SK-N-SH (cell line): ENCODE data around the gene TERB2. TPM values are rescaled to one million over a fixed set of nuclear protein-coding genes. Genes with fewer than 3 reads are reported as not detected.
"Not testable (repeated sequence)": the region's sequence is repeated elsewhere in the genome, so short reads cannot be mapped to it uniquely, and the experiment has no call there.

Source experiments
- CTCF ChIA-PET: fragments of 300-600, 350-600 bp; formaldehyde crosslinking; extraction: SDS; loops from one replicate; lab custom pipeline; 2021; lab: Yijun Ruan, JAX
- POLR2A ChIA-PET: fragments of 350-600 bp; sonication (Branson Sonifier 250); formaldehyde crosslinking; extraction: SDS; loops from one replicate; lab custom pipeline; 2020; ENCODE audit warnings: antibody characterized with exemption, inconsistent platforms; lab: Yijun Ruan, JAX
- DNase-seq: peaks from one replicate; pipeline ENCODE4 v3.0.0; 2012
- H2AFZ ChIP-seq: fragments of 200-600 bp; sonication (generic); 2 replicates; pipeline ENCODE4 v1.8.1; 2016; ENCODE audit warnings: antibody characterized with exemption, mild to moderate bottlenecking, low read depth
- H3F3A ChIP-seq: fragments of 200-600 bp; sonication (generic); replicated peaks from 2 replicates; pipeline ENCODE3; 2016; ENCODE audit warnings: antibody characterized with exemption, mild to moderate bottlenecking; ENCODE audit not compliant: insufficient read depth
- H3K27ac ChIP-seq, 2 experiments: fragments of 200-500 bp in 1 of 2; fragments of 200-600 bp in 1 of 2; sonication (Bioruptor generic) in 1 of 2; sonication (generic), shearing (Covaris generic) in 1 of 2; 2 replicates each; pipeline versions ENCODE4 v1.5.1 to v1.6.1; 2014 to 2016; ENCODE audit warnings: low read depth in 2 of 2, inconsistent platforms in 1 of 2, low read length in 1 of 2, mild to moderate bottlenecking in 1 of 2, mixed read lengths in 1 of 2
- H3K27me3 ChIP-seq: fragments of 200-600 bp; sonication (generic), shearing (Covaris generic); 2 replicates; pipeline ENCODE4 v1.6.1; 2016; ENCODE audit warnings: mixed run types; ENCODE audit not compliant: insufficient read depth
- H3K36me3 ChIP-seq, 2 experiments: fragments of 200-500 bp in 1 of 2; fragments of 200-600 bp in 1 of 2; sonication (Bioruptor generic) in 1 of 2; sonication (generic) in 1 of 2; replicated peaks in 1 of 2; 2 replicates each; pipeline versions ENCODE3 to v1.5.1; 2014 to 2016; ENCODE audit warnings: low read length in 1 of 2, mild to moderate bottlenecking in 1 of 2; ENCODE audit not compliant: insufficient read depth in 2 of 2, control insufficient read depth in 1 of 2
- H3K4me1 ChIP-seq, 2 experiments: fragments of 200-500 bp in 1 of 2; fragments of 200-600 bp in 1 of 2; sonication (Bioruptor generic) in 1 of 2; sonication (generic), shearing (Covaris generic) in 1 of 2; 2 replicates each; pipeline versions ENCODE4 v1.5.1 to v1.6.1; 2014 to 2016; ENCODE audit warnings: low read depth in 1 of 2, low read length in 1 of 2, mixed run types in 1 of 2; ENCODE audit not compliant: insufficient read depth in 2 of 2, control insufficient read depth in 1 of 2
- H3K4me2 ChIP-seq: fragments of 200-600 bp; sonication (generic), shearing (Covaris generic); 2 replicates; pipeline ENCODE4 v1.6.1; 2017; ENCODE audit warnings: mixed run types
- H3K4me3 ChIP-seq, 2 experiments: fragments of 200-500 bp in 1 of 2; fragments of 200-600 bp in 1 of 2; sonication (Bioruptor generic) in 1 of 2; sonication (generic), shearing (Covaris generic) in 1 of 2; 2 replicates each; pipeline versions ENCODE4 v1.5.1 to v1.8.1; 2014 to 2016; ENCODE audit warnings: low read depth in 2 of 2, inconsistent platforms in 1 of 2, low read length in 1 of 2, mild to moderate bottlenecking in 1 of 2, mixed read lengths in 1 of 2, moderate library complexity in 1 of 2
- H3K79me2 ChIP-seq: fragments of 200-600 bp; sonication (generic); 2 replicates; pipeline ENCODE4 v1.8.1; 2017; ENCODE audit warnings: mild to moderate bottlenecking; ENCODE audit not compliant: insufficient read depth
- H3K9ac ChIP-seq: fragments of 200-600 bp; sonication (generic); 2 replicates; pipeline ENCODE4 v1.6.1; 2017; ENCODE audit warnings: mixed run types
- H3K9me2 ChIP-seq: fragments of 200-600 bp; sonication (generic); 2 replicates; pipeline ENCODE4 v1.6.1; 2017; ENCODE audit warnings: mixed run types
- H3K9me3 ChIP-seq: fragments of 200-600 bp; sonication (generic); 2 replicates; pipeline ENCODE4 v1.6.1; 2017; ENCODE audit warnings: mixed run types, mild to moderate bottlenecking, moderate library complexity
- H4K20me1 ChIP-seq: fragments of 200-600 bp; sonication (generic); 2 replicates; pipeline ENCODE4 v1.6.1; 2017; ENCODE audit warnings: mild to moderate bottlenecking, mixed run types; ENCODE audit not compliant: insufficient read depth
- ELF1 ChIP-seq: IDR thresholded peaks from 2 replicates; pipeline ENCODE4 v1.4.0; 2012
- EP300 ChIP-seq, 2 experiments: IDR thresholded peaks; 2 replicates each; pipeline versions ENCODE4 v1.4.0 to v1.6.1; 2012; ENCODE audit warnings: borderline replicate concordance in 1 of 2, low read depth in 1 of 2, low read length in 1 of 2
- FOSL2 ChIP-seq: IDR thresholded peaks from 2 replicates; pipeline ENCODE4 v1.4.0; 2012; ENCODE audit warnings: low read depth, mild to moderate bottlenecking, moderate library complexity, borderline replicate concordance
- FOXJ3 ChIP-seq: sonication (generic); formaldehyde crosslinking; IDR thresholded peaks from 2 replicates; pipeline ENCODE4 v1.5.1; 2020; ENCODE audit warnings: mild to moderate bottlenecking, missing genetic modification reagents
- GABPA ChIP-seq: IDR thresholded peaks from 2 replicates; pipeline ENCODE4 v1.4.0; 2012; ENCODE audit warnings: low read depth, mild to moderate bottlenecking
- GATA2 ChIP-seq: sonication (generic); formaldehyde crosslinking; IDR thresholded peaks from 2 replicates; pipeline ENCODE4 v1.5.0; 2020; ENCODE audit warnings: mild to moderate bottlenecking, missing genetic modification reagents
- JUND ChIP-seq: IDR thresholded peaks from 2 replicates; pipeline ENCODE4 v1.4.0; 2012
- RAD21 ChIP-seq: IDR thresholded peaks from 2 replicates; pipeline ENCODE4 v1.6.1; 2012; ENCODE audit warnings: mild to moderate bottlenecking, low read length
- RCOR1 ChIP-seq: fragments of 150-350 bp; IDR thresholded peaks from 2 replicates; pipeline ENCODE4 v1.6.1; 2017; ENCODE audit warnings: antibody characterized with exemption, low read length
- RFX5 ChIP-seq: IDR thresholded peaks from 2 replicates; pipeline ENCODE4 v1.6.1; 2012; ENCODE audit warnings: mild to moderate bottlenecking, improper control_type of control experiment, low read length
- SMC3 ChIP-seq: IDR thresholded peaks from 2 replicates; pipeline ENCODE4 v1.6.1; 2012; ENCODE audit warnings: low read depth, low read length, improper control_type of control experiment
- YY1 ChIP-seq: IDR thresholded peaks from 2 replicates; pipeline ENCODE4 v1.4.0; 2012; ENCODE audit warnings: low read depth, mild to moderate bottlenecking
- WGBS: methylation state at CpG from one replicate; pipeline ENCODE4 v1.1.6; 2017; ENCODE audit warnings: low lambda C conversion rate; 5-methylcytosine and 5-hydroxymethylcytosine counted together
- polyA plus RNA-seq, 3 experiments: library from polyadenylated mRNA; depleted of rRNA; stranded (reverse); fragments of >200 nt; gene quantifications; 2 replicates each; pipeline ENCODE4 v1.2.3, GENCODE V29; 2012
- TF ChIP-seq, protein P1 (sequence below): IDR thresholded peaks from 2 replicates; pipeline ENCODE4 v1.4.0; 2012; ENCODE audit warnings: low read depth, borderline replicate concordance
- TF ChIP-seq, protein P2 (sequence below): fragments of 150-350 bp; IDR thresholded peaks from 2 replicates; pipeline ENCODE4 v1.6.1; 2016; ENCODE audit warnings: mild to moderate bottlenecking, low read depth, low read length
- TF ChIP-seq, protein P3 (sequence below): IDR thresholded peaks from 2 replicates; pipeline ENCODE4 v1.6.1; 2012; ENCODE audit warnings: mild to moderate bottlenecking, low read depth, low read length, moderate library complexity
- TF ChIP-seq, protein P4 (sequence below): IDR thresholded peaks from 2 replicates; pipeline ENCODE4 v1.4.0; 2012; ENCODE audit warnings: low read depth, borderline replicate concordance

The TERB2 gene
- polyA plus RNA-seq, 1 of the 3 experiments (the other 2 are of a cell fraction): not detected

DNA sequence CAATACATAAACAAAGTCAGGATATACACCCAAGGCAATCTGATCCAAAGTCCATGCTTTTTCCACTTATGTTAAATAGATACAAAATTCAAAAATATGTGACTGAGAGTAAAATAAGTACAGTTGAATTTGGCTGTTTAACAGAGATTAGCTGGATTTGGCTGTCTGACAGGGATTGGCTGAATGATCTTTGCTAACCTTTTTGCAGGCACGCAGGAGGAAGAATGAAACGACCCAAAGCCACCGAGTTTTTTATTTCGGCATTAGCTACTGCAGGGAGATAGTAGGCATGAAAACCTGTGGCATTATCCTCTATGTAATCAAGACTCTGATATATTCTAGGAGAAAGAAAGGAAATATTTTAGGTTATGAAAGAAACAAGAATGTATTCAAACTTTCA lies 26.2 kb upstream of the TERB2 start:
- H3K9ac ChIP-seq, POLR2A ChIA-PET, H3K4me3 ChIP-seq, H3K4me2 ChIP-seq, H2AFZ ChIP-seq, CTCF ChIA-PET, H4K20me1 ChIP-seq, H3K79me2 ChIP-seq, H3K9me3 ChIP-seq, H3K4me1 ChIP-seq, H3K36me3 ChIP-seq, H3K27ac ChIP-seq, H3K27me3 ChIP-seq, DNase-seq, H3F3A ChIP-seq, H3K9me2 ChIP-seq: not testable (repeated sequence)
- WGBS: 41% methylated on average over 4 of the region's 4 CpGs

DNA sequence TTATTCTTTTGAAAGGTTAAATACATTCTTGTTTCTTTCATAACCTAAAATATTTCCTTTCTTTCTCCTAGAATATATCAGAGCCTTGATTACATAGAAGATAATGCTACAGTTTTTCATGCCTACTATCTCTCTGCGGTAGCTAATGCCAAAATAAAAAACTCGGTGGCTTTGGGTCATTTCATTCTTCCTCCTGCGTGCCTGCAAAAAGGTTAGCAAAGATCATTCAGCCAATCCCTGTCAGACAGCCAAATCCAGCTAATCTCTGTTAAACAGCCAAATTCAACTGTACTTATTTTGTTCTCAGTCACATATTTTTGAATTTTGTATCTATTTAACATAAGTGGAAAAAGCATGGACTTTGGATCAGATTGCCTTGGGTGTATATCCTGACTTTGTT lies 1.8 kb downstream of the TERB2 start:
- H3K27ac ChIP-seq, CTCF ChIA-PET: not testable (repeated sequence)

DNA sequence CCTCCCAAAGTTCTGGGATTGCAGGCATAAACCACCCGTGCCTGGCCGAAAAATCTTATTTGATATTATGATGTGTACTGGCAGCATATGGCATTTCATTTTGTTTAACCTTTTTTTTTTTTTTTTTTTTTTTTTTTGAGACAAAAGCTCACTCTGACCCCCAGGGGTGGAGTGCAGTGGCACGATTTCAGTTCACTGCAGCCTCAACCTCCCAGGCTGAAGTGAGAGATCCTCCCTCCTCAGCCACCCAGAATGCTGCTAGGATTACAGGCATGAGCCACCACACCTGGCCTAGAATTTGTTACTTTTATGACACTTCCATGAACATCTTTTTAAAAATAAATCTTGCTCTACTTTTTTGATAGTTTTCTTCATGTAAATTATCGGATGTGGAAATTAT lies 12.0 kb downstream of the TERB2 start:
- no peak overlapping the region for H3K4me2 ChIP-seq
- no peaks in the 10 kb centered on the region for H3K4me1 ChIP-seq
- H3K4me3 ChIP-seq: no peak overlapping the region
- no peak for DNase-seq
- no peaks in the 10 kb centered on the region for H4K20me1 ChIP-seq
- H3K79me2 ChIP-seq: no peaks in the 10 kb centered on the region
- no peaks in the 10 kb centered on the region for H3K36me3 ChIP-seq
- no peaks in the 10 kb centered on the region; the same call in 1 of the 2 replicates for H3K27me3 ChIP-seq
- no peaks in the 10 kb centered on the region for H3F3A ChIP-seq
- ChIA-PET CTCF (interaction anchor here (0.7 to 2.1 kb wide), 9 partner anchors 59 to 234 kb away, joined by 3 to 17 read pairs (median 5); partner anchors contain the start of gene DUOX2), POLR2A (no interaction called here)
- H3K9me2 ChIP-seq: no peaks in the 10 kb centered on the region
- no peak overlapping the region for H3K27ac ChIP-seq
- WGBS: 51% methylated on average over 4 of the region's 4 CpGs
- no peak overlapping the region for H3K9ac ChIP-seq
- H2AFZ ChIP-seq: no peak overlapping the region
- H3K9me3 ChIP-seq: no peaks in the 10 kb centered on the region
- TF ChIP-seq GATA2 (CRISPR knock-in tag): no peak
- TF ChIP-seq, protein P1, sequence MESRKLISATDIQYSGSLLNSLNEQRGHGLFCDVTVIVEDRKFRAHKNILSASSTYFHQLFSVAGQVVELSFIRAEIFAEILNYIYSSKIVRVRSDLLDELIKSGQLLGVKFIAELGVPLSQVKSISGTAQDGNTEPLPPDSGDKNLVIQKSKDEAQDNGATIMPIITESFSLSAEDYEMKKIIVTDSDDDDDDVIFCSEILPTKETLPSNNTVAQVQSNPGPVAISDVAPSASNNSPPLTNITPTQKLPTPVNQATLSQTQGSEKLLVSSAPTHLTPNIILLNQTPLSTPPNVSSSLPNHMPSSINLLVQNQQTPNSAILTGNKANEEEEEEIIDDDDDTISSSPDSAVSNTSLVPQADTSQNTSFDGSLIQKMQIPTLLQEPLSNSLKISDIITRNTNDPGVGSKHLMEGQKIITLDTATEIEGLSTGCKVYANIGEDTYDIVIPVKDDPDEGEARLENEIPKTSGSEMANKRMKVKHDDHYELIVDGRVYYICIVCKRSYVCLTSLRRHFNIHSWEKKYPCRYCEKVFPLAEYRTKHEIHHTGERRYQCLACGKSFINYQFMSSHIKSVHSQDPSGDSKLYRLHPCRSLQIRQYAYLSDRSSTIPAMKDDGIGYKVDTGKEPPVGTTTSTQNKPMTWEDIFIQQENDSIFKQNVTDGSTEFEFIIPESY: no peak
- no peak for TF ChIP-seq ELF1
- no peak for TF ChIP-seq RFX5
- TF ChIP-seq GABPA: no peak
- TF ChIP-seq FOXJ3 (CRISPR knock-in tag): no peak
- no peak for TF ChIP-seq FOSL2
- no peak for TF ChIP-seq SMC3
- TF ChIP-seq RAD21: no peak
- TF ChIP-seq, protein P2, sequence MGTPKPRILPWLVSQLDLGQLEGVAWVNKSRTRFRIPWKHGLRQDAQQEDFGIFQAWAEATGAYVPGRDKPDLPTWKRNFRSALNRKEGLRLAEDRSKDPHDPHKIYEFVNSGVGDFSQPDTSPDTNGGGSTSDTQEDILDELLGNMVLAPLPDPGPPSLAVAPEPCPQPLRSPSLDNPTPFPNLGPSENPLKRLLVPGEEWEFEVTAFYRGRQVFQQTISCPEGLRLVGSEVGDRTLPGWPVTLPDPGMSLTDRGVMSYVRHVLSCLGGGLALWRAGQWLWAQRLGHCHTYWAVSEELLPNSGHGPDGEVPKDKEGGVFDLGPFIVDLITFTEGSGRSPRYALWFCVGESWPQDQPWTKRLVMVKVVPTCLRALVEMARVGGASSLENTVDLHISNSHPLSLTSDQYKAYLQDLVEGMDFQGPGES: no peak
- no peak for TF ChIP-seq YY1
- TF ChIP-seq, protein P3, sequence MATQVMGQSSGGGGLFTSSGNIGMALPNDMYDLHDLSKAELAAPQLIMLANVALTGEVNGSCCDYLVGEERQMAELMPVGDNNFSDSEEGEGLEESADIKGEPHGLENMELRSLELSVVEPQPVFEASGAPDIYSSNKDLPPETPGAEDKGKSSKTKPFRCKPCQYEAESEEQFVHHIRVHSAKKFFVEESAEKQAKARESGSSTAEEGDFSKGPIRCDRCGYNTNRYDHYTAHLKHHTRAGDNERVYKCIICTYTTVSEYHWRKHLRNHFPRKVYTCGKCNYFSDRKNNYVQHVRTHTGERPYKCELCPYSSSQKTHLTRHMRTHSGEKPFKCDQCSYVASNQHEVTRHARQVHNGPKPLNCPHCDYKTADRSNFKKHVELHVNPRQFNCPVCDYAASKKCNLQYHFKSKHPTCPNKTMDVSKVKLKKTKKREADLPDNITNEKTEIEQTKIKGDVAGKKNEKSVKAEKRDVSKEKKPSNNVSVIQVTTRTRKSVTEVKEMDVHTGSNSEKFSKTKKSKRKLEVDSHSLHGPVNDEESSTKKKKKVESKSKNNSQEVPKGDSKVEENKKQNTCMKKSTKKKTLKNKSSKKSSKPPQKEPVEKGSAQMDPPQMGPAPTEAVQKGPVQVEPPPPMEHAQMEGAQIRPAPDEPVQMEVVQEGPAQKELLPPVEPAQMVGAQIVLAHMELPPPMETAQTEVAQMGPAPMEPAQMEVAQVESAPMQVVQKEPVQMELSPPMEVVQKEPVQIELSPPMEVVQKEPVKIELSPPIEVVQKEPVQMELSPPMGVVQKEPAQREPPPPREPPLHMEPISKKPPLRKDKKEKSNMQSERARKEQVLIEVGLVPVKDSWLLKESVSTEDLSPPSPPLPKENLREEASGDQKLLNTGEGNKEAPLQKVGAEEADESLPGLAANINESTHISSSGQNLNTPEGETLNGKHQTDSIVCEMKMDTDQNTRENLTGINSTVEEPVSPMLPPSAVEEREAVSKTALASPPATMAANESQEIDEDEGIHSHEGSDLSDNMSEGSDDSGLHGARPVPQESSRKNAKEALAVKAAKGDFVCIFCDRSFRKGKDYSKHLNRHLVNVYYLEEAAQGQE: no peak
- TF ChIP-seq RCOR1: no peak
- TF ChIP-seq EP300 (IDR thresholded peaks at IDR 0.05; ENCODE audit: borderline replicate concordance in 1 of 2, low read depth in 1 of 2, low read length in 1 of 2): no peak
- TF ChIP-seq, protein P4, sequence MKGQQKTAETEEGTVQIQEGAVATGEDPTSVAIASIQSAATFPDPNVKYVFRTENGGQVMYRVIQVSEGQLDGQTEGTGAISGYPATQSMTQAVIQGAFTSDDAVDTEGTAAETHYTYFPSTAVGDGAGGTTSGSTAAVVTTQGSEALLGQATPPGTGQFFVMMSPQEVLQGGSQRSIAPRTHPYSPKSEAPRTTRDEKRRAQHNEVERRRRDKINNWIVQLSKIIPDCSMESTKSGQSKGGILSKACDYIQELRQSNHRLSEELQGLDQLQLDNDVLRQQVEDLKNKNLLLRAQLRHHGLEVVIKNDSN: no peak
- TF ChIP-seq JUND: no peak

More for the DNA sequence above, 1.8 kb downstream of the TERB2 start:
- H4K20me1 ChIP-seq, H3K9ac ChIP-seq, H3K27me3 ChIP-seq, H2AFZ ChIP-seq, H3K36me3 ChIP-seq, POLR2A ChIA-PET, H3K4me3 ChIP-seq, H3K9me3 ChIP-seq, H3F3A ChIP-seq, H3K4me2 ChIP-seq, H3K79me2 ChIP-seq, DNase-seq, H3K4me1 ChIP-seq, H3K9me2 ChIP-seq: not testable (repeated sequence)
- 47% methylated on average over 3 of the region's 3 CpGs for WGBS
